PC-3 (cell line): ENCODE data around the gene CTNND1.

Source experiments
- CTCF ChIP-seq: fragments of 300-600 bp; sonication (generic); conservative IDR thresholded peaks from 2 replicates; pipeline ENCODE4 v1.5.1; 2017; ENCODE audit warnings: antibody characterized with exemption, low read depth, mild to moderate bottlenecking, low read length
- EZH2 ChIP-seq: fragments of 300-600 bp; sonication (generic); IDR thresholded peaks from one replicate; pipeline ENCODE4 v1.6.1; 2017; ENCODE audit warnings: antibody characterized with exemption, mild to moderate bottlenecking, low read length; ENCODE audit not compliant: unreplicated experiment

DNA sequence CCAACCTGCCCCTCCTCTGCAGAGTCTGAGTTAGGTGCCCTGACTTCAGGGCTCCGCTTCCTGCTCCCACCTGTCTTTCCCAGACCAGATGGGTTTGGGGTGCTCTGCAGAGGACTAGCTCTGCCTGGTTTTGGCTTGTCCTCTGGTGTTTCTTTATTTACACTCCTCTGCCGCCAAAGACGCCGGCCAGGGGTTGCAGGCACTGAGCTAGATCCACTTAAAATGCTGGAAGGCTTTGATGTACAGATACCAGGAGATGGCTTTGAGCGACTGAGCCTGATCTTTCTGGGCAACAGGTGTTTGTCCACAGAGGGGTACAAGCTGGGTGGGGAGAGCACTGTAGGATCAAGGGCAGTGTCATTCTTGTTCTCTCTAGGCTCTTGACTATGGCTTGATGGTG lies 16.4 kb upstream of the CTNND1 start:
- TF ChIP-seq CTCF (no peak), EZH2 (no peak)
